ENCODE measurements around the gene FNDC10. TPM values are rescaled to one million over a fixed set of nuclear protein-coding genes. Genes with fewer than 3 reads are reported as not detected.
"Not testable (repeated sequence)": the region's sequence is repeated elsewhere in the genome, so short reads cannot be mapped to it uniquely, and the experiment has no call there.

The FNDC10 gene
- polyA plus RNA-seq (2012; ENCODE audit: missing spikeins) = 0.68 TPM

- no peak for DNase-seq (ENCODE audit: insufficient read length)
- no peak for TF ChIP-seq TAF1 (IDR thresholded peaks at IDR 0.05; ENCODE audit: borderline replicate concordance, low read depth, low read length)
- no peak for TF ChIP-seq POLR2A (IDR thresholded peaks at IDR 0.05; ENCODE audit: low read depth, low read length)
- TF ChIP-seq POLR2AphosphoS5 (IDR thresholded peaks at IDR 0.05; ENCODE audit: low read depth, low read length) = no peak
- FAIRE-seq = no peak
Observed at GRCh38 chr1:1599935-1600860, at the start of gene FNDC10. Gene FNDC10, minus strand, starts transcription at chr1:1600135. Its CDS starts 120 bp downstream, at chr1:1600015.

GRCh38 chr1:1648265-1648664 lies 48.3 kb upstream of the FNDC10 start:
- FAIRE-seq; DNase-seq (ENCODE audit: insufficient read length): not testable (repeated sequence)

GRCh38 chr1:1647567-1648241 lies 47.8 kb upstream of the FNDC10 start:
- not testable (repeated sequence) for FAIRE-seq; DNase-seq (ENCODE audit: insufficient read length)

- FAIRE-seq; DNase-seq (ENCODE audit: insufficient read length): not testable (repeated sequence)
Observed at GRCh38 chr1:1646326-1646725, 46.4 kb upstream of the FNDC10 start.

- not testable (repeated sequence) for FAIRE-seq; DNase-seq (ENCODE audit: insufficient read length)
Observed at GRCh38 chr1:1640711-1641461, 41.0 kb upstream of the FNDC10 start.

DNA sequence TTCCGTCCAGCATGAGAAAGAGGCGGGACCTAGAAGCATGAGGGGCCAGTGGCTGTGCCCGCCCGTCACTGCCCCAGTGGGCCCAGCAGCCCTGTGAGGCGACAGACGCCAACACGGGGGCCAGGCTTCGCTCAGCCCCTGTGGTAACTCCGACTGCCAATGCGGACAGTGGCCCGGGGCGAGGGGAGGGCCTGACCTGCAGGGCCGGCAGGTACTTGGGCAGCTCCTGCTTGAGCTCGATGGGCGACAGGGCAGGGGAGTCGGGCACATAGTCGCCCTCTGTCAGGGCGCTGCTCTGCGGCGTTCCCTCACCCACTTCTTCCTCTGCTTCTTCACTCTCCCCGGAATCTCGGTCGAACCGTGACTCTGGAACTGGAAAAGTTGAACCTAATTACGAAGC lies 40.1 kb upstream of the FNDC10 start:
- FAIRE-seq; DNase-seq (ENCODE audit: insufficient read length): not testable (repeated sequence)

- not testable (repeated sequence) for FAIRE-seq; DNase-seq (ENCODE audit: insufficient read length)
Observed at GRCh38 chr1:1639368-1639767, 39.4 kb upstream of the FNDC10 start.

- not testable (repeated sequence) for DNase-seq (ENCODE audit: insufficient read length); FAIRE-seq
Observed at GRCh38 chr1:1638528-1638927, 38.6 kb upstream of the FNDC10 start.

DNA sequence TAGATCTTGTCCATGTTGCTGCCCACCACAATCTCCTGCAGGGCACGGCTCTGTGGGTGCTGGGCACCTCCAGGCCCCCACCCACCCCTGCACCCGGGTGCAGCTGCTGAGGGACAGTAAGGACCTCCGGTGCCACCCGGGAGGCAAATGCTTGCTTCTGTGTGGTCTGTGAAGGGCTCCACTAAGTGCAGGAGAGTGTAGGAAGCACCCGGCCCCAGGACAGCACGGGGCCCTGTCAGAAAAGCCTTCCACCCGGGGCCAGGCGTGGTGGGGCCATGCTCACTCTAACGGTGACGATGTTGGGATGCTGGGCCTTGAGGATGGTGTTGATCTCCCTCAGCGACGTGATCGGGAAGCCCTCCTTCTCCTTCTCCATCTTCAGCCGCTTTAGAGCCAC lies 37.5 kb upstream of the FNDC10 start:
- not testable (repeated sequence) for FAIRE-seq; DNase-seq (ENCODE audit: insufficient read length)

- not testable (repeated sequence) for DNase-seq (ENCODE audit: insufficient read length); FAIRE-seq
Observed at GRCh38 chr1:1636621-1637478, 36.9 kb upstream of the FNDC10 start.

GRCh38 chr1:1634613-1635012 lies 34.7 kb upstream of the FNDC10 start:
- not testable (repeated sequence) for FAIRE-seq; DNase-seq (ENCODE audit: insufficient read length)

DNA sequence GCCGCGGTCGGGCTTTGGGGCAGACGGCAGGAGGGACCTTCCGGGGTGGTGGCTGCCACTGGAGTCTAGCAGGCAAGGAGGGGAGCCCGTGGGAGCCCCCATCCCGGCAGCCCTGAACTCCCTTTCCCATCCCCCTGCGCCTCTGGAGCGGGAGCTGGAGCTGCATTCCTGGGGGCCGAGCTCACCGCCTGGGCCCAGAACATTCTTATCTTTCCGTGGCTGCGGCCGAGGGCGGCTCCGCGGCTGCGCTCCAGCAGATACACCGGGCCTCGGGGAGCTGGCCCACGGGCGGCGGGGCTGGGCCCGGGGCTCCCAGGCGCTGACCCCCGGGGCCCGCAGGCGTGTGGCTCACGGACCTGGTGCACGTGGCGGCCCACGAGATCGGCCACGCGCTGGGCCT lies 33.5 kb upstream of the FNDC10 start:
- not testable (repeated sequence) for DNase-seq (ENCODE audit: insufficient read length); FAIRE-seq

GRCh38 chr1:1631782-1632420 lies 32.0 kb upstream of the FNDC10 start, which contains the start of gene MMP23B:
Gene MMP23B, plus strand, starts transcription at chr1:1632173. Its CDS starts 46 bp downstream, at chr1:1632219.
- FAIRE-seq (no peak), DNase-seq (ENCODE audit: insufficient read length) (peak; percentile 37)
- TF ChIP-seq POLR2AphosphoS5 (IDR thresholded peaks at IDR 0.05; ENCODE audit: low read depth, low read length) (no peak), POLR2A (IDR thresholded peaks at IDR 0.05; ENCODE audit: low read depth, low read length) (no peak), TAF1 (IDR thresholded peaks at IDR 0.05; ENCODE audit: borderline replicate concordance, low read depth, low read length) (no peak)
